Right lobe of liver (tissue), 4 donors: ENCODE data around the gene ZNF658.
"Not testable (repeated sequence)": the region's sequence is repeated elsewhere in the genome, so short reads cannot be mapped to it uniquely, and the experiment has no call there.

Experiments used
- POLR2A ChIP-seq: fragments of 450-650 bp; IDR thresholded peaks from one replicate; pipeline ENCODE4 v1.6.1; 2017; ENCODE audit warnings: antibody characterized with exemption, mild to moderate bottlenecking
- TF ChIP-seq, protein P1 (sequence below), 4 donors: fragments of 200-600 bp in 3 of 4; fragments of 450-650 bp in 1 of 4; IDR thresholded peaks; one replicate each; pipeline versions ENCODE4 v1.5.1 to v1.8.0; 2016 to 2022; ENCODE audit warnings: antibody characterized with exemption in 4 of 4, mild to moderate bottlenecking in 2 of 4
- donor health status: DM: no; HTN: no; CAD: no.
- donor health status: DM: no; HTN: no; CAD: no.
- donor health status: DM: no; HTN: yes; CAD: no.

DNA sequence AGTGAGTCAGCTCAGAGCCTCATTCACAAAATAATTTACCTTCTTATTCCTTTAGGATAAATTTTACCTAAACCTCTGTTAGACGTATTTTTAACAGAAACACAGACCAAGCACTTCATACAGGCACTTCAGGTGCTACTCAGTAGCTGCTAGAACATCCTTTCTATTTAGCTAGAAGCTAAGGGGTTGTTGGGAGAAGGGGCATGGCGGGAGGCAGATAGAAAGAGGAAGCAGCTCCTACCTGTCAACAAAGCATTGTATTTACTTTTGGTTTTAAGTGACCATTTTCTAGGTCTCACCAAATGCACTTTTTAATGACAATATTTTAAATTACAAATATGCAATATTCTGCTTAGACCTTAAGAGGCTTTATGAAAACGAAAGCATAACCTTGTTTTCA lies 19.9 kb upstream of the ZNF658 start:
- TF ChIP-seq, protein P1, sequence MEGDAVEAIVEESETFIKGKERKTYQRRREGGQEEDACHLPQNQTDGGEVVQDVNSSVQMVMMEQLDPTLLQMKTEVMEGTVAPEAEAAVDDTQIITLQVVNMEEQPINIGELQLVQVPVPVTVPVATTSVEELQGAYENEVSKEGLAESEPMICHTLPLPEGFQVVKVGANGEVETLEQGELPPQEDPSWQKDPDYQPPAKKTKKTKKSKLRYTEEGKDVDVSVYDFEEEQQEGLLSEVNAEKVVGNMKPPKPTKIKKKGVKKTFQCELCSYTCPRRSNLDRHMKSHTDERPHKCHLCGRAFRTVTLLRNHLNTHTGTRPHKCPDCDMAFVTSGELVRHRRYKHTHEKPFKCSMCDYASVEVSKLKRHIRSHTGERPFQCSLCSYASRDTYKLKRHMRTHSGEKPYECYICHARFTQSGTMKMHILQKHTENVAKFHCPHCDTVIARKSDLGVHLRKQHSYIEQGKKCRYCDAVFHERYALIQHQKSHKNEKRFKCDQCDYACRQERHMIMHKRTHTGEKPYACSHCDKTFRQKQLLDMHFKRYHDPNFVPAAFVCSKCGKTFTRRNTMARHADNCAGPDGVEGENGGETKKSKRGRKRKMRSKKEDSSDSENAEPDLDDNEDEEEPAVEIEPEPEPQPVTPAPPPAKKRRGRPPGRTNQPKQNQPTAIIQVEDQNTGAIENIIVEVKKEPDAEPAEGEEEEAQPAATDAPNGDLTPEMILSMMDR (IDR thresholded peaks at IDR 0.05) = not testable (repeated sequence)
- not testable (repeated sequence) for TF ChIP-seq POLR2A
